GM19193 (cell line): ENCODE measurements around the gene B3GALT4.
A peak's percentile ranks its signal among the peaks of the same experiment; 100 is the strongest.

Experiments
- POLR2A ChIP-seq: IDR thresholded peaks from 4 replicates; pipeline ENCODE4 v1.6.1; 2011; ENCODE audit not compliant: insufficient read depth, insufficient read length; ENCODE audit errors: extremely low read depth

Gene B3GALT4

DNA sequence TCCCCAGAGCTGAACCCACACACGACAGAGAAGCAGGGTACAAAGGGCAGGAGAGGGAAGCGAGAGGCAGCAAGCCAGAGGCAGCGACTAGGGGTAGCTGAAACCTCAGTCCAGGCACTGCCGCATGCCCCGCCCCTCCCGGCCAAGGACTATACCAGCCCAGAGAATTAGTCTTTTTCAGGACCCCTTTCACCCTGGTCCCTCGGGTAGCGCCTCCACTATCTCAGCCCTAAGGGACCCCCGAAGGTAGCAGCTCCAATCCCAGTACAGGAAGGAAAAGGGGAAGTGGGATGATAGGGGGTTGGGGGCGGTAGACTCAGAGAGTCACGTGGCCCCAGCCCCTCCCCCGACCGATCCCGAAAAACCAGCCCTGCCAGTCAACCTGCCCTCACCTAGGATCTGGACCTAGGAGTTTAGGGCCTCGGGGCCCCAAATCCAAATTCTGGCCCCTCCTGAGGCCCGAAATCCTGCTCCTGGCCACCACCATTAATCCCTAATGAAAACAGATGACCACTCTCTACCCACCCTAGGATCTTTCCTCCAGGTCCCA, 20.6 kb downstream of the B3GALT4 start:
- no peak for TF ChIP-seq POLR2A

DNA sequence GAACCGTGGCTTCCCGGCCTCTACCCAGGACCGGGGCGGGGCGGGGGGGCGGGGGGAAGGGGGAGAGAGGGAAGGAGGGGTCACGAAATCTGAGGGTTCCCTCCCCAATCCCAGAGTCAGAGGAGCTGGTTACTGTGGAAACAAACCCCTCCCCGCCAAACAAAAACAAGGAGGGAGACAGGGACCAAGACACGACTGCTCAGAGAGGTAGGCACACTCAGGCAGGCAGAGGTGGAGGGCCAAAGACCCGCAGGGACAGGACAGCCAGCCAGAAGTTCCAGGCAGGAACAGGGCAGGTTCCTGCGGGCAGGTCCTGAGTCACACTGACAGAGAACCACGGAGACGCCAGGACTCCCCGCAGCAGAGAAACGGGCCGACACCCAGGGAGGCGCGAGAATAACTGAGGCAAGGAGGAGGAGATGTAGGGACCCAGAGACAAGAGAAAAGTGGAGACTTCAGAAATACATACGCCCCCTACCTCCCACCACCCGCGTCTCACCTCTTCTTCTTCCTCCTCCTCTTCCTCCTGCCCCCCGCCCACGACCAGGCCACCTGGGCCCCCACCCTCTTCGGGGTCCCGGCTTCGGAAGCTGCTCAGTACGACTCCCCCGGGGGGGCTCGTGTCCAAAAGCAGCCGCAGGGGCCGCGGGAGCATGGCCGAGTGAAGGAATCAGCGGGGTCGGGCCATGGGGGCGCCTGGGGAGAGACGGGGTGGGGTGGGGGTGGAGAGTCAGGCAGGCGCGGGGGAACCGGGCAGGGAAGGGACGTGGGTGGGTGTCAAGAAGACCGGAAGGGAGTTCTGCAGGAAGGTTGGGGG, 21.2 kb downstream of the B3GALT4 start:
- no peak for TF ChIP-seq POLR2A

DNA sequence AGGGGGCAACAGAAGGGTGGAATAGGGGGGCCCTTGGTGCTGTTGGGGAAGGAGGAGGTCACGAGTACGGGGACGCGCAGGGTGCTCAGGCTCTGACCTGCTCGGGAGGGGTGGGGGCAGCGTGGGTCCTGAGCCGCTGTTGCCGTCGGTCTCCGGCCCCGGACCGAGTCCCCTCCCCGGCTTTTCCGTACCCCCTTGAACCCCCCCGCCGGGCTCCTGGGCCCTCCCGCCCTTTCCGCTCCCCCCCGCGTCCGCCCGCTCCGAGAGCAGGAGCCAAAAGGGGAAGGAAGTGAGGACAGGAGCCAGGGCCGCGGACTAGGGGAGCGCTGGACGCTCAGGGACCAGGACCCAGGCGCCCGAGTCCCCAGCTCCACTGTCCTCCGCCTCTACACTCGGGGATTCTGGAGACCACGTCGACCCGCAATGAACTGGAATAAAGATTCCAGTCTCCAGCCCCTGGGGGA, 21.9 kb downstream of the B3GALT4 start, which contains the start of gene RGL2:
Gene RGL2, minus strand, starts transcription at position 170 of the 464 bp plus-strand sequence. CDS start 332 bp downstream, outside the sequence.
- TF ChIP-seq POLR2A: no peak

DNA sequence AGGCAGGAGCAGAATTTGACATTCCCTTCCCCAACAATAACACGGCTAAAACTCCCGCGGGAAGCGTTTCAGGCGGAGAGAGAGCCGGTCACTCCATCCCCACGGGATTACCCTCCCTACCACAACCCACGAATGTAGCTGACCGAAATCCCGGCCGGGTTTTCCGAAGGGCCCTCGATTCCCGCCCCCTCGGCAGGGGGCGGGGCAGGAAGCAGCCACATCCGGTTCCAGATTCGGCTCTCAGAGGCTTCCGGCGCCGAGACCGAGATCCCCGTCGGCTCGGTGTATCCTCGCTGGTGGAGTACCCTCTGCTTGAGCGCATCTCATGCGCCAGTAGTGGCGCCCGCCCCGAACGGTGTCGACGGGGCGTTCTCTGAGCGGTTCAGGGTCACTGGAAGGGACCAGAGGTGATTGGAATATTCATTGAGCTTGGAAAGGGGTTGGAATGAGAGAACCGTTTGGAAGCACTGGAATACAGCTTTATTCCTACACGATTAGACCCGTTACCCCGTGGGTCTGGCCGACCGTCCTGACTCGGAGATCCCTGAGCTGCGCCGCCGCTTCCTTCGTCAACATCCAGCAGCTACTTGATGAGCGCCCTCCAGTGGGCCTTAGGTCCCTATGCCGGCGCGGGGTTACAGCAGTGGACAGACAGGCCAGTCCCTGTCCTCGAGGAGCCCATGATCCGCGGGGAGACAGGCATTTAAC, 22.5 kb downstream of the B3GALT4 start:
- peak; percentile 93 for TF ChIP-seq POLR2A

DNA sequence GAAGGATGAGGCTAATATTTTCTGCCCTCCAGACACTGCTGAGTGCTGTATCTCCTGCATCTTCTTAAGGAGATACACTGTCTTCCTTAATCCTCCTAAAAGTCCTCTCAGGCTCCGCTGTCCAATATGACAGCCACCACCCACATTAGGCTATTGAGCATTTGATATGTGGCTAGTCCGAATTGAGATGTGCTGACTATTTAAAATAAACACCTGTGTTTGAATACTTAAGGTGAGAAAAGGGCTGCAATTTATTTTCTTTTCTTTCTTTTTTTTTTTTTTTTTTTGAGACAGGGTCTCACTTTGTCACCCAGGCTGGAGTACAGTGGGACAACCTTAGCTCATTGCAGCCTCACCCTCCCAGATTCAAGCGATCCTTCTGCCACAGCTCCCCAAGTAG, 25.0 kb downstream of the B3GALT4 start:
- TF ChIP-seq POLR2A: no peak

DNA sequence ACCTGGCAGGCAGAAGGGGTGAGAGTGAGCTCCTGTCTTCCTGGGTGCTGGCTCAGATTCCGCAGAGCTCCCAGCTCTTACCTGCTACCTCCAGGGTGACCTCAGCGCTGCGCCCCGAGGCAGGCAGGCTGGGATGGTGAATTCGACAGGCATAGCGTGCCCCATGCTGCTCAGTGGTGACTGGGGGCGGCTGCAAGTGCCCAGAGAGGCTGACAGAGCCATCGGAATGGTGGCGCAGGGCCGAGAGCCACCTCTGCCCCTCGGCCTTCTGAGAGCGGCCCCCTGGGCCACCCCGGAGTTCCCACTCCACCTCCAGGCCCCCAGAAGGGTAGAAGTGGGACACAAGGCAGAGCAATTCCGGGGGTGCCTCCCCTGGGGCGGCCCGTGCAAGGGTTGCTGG, 27.3 kb downstream of the B3GALT4 start:
- TF ChIP-seq POLR2A: no peak

DNA sequence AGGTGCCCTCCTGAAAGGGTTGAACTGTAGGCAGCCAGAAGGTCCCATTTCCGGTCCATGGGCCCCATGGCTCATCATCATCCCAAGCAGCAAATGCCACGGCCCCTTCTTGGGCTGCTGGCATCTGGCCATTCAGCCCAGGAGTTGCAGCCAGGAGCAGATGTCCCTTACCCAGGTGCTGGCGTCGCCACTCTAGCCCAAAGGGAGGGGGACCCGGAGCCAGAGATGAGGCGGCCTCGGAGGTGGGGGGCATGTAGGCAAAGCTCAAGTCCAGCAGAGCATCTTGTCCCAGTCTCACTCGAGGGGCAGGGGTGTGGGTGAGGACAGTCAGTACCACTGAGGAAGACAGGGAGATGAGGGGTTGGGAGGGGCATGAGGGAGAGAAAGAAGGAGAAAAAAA, 28.1 kb downstream of the B3GALT4 start:
- no peak for TF ChIP-seq POLR2A

DNA sequence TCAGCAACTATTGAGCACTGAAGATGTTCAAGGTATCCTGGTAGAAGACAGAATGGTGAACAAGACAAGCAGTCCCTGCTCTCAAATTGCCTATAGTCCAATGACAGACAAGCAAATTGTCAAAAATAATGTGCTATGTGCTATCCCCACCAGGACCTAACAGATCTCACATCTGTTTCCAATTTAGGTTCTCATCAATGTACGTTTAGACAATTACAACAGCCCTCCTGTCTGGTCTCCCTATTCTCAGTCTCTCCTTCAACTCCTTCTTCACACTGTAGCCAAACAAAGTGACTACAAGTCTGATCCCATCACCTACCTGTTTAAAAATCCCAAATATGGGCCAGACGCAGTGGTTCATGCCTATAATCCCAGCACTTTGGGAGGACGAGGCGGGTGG, 29.4 kb downstream of the B3GALT4 start:
- TF ChIP-seq POLR2A: no peak

DNA sequence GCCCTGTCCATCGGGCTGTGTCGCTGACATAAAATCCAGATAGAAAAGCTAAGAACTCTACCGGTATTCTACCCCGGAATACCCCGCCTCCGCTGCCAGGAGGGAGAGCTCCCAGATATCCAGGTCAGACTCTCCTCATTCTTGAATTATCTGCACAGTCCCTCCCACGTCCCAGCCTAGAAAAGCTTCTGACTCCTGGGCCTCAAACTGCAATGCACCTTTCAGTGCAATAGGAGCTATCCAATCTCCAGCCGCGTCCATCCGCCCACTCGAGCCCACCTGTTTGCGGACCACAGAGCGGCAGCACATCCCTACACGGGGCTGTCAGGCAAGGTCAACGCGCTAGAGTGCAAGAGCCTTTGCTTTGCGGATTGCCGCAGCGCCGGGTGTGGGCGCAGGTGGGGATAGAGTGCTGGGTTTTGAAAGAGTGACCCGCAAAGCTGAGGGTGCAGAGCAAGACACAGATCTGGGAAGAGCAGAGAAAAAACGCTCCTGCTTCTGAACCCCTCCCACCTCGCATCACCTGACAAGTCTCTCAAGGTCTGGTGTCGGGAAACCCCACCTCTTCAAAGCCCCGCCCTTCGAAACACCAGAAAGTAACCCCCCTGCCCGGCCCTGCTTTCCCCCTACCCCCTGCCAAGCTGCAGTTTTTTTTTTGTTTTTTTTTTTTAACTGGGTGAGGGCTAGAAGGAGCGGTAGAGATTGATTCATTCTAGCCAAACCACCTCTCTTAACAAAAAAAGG, 35.6 kb downstream of the B3GALT4 start:
- peak; percentile 33 for TF ChIP-seq POLR2A

DNA sequence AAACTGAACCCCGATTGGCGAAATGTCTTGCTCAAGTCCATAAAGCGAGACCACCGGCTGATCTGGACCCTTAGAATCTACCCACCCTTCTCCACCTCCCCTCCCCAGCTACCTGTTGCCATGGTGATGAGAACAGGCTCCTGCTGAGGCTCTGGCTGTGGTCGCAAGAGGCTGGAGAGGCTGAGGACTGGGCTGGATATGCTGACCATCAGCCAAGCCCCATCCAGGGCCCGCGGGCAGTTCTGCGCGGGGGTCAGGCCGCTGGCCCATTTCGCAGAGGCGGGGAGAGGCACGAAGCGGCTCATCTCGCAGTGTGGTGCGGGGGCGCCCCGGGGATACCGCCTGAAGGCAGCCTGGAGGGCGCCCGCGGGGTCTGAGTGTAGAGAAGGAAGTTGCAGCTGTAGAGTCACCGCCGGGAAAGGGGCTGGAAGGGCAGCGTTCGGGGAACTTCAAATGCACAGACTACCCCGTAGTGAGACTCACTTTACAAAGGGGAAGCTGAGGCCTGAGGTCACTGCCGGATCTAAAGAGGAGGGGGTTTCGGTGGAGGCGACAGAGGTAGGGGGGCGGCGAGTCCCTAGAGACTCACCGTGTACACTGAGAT, 36.3 kb downstream of the B3GALT4 start:
- no peak for TF ChIP-seq POLR2A

DNA sequence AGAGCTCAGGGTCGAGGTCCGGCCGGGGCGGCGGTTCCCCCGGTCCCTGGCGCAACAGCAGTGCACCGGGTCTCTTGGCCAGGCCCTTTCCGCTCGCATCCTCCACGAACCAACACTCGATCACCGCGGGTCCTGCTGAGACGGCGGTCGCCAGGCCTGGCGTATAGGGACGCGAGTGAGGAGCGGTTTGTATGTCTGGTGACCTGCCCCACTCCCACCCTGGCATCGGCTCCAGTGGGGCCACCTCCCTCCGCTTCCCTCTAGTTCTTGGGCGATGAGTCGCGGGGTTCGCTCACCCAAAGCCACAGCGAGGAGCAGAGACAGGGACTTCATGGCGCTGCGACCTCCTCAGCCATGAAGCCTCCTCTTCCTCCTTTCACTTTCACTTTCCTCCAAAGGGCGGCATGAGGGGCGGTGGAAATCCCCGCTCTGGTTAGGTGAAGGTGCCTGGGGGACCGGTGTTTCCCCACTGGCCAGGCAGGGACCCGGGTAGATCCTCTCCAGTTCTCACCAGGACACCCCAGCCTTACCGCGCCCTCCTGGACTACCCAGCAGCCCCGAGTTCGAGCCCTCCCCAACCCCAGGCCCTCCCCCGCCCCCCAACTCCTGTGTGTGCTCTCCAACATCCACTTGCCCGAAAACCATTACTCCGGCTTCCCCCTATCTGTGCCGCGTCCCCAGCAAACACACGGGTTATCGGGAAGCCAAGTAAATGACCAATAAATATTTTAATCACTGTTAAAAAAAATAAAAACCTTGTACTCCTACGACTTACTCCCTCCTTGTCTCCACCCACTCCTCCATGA, 37.0 kb downstream of the B3GALT4 start, which contains the start of gene TAPBP:
Gene TAPBP, minus strand, starts transcription at position 370 of the 806 bp plus-strand sequence. Its CDS starts 37 bp downstream, at position 333.
- TF ChIP-seq POLR2A: peak; percentile 86

DNA sequence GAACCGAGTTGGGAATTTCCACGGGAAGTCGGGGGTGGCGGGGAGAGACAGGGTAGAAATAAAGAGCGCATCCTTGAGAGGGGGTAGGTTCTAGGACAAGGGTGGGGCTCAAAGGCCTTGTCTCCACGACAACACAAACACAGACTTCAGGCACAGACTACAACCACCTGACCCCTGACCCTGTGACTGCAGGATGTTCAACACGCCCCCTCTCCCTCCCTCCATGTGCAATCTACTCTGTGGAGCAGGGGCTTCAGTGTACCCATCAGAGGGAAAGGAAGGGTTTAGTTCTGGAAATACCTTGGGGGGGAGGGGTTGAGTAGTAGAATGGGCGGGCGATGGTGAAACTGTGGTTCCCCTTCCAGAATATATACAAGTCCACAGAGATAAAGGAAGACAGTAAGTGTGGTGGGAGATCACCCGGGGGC, 37.6 kb downstream of the B3GALT4 start:
- TF ChIP-seq POLR2A: no peak

DNA sequence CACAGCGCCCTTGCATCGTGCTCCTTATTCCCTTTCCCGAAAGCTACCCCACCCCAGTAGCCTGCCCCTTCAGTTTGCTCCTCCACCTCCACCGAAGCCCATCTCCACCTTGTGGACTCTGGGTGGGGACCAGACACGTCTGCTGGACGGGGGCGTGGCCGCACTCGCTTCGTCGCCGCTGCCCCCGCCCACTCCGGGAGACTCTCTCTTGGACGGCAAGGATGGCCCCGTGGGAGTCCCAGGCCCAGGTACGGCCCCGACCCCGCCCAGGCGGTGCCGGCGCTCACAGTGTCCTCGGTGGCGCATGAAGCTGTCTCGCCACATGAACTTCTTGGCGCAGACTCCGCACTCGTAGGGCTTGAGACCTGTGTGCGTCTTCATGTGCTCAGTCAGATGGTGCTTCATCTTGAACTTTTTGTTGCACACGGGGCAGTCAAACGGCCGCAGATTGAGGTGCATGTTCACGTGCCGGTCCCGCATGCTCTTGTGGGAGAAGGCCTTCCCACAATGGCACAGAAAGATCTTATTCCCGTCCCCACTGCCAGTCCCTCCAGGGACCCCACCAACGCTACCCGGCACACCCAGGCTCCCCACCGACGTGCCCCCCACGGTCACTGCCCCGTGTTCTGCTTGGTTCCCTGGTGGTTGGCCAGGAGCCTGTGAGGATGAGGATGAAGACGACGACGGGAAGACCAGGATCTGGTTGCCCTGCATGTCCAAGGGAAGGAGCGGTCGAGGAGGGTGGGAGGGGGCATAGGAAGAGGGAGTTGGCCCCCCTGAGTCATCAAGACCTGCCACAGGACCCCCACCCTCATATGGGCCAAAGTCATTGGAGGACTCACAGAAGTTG, 38.2 kb downstream of the B3GALT4 start:
- TF ChIP-seq POLR2A: no peak
